Activated CD4-positive, alpha-beta T cell treated with anti-CD3 and anti-CD28 coated beads for 36 hours (primary cell): ENCODE data around the gene ZNF319. TPM values are rescaled to one million over a fixed set of nuclear protein-coding genes. Genes with fewer than 3 reads are reported as not detected.

Source experiments
- ATAC-seq: fragments of 200-7000 bp; cut with Tn5 transposase; one replicate; pipeline ENCODE4 v1.10.0; 2021; ENCODE audit warnings: mild to moderate bottlenecking, moderate library complexity
- CTCF ChIA-PET: fragments of 350-600 bp; sonication (Branson Sonifier 250); formaldehyde crosslinking; loops from one replicate; lab custom pipeline; 2021; ENCODE audit warnings: antibody characterized with exemption; lab: Charles Lee
- POLR2A ChIA-PET: fragments of 350-600 bp; sonication (Branson Sonifier 250); formaldehyde crosslinking; loops from one replicate; lab custom pipeline; 2021; ENCODE audit warnings: antibody characterized with exemption, inconsistent platforms; lab: Charles Lee
- DNase-seq: peaks from one replicate; pipeline ENCODE4 v3.0.0-alpha.2; 2020
- H3K27ac Mint-ChIP-seq: one replicate; pipeline ENCODE4 v1.8.0; 2021; ENCODE audit warnings: mixed read lengths
- H3K27me3 Mint-ChIP-seq: one replicate; pipeline ENCODE4 v1.8.0; 2021; ENCODE audit warnings: mixed read lengths
- H3K36me3 Mint-ChIP-seq: one replicate; pipeline ENCODE4 v1.8.0; 2021; ENCODE audit warnings: low read depth, mixed read lengths
- H3K4me1 Mint-ChIP-seq: one replicate; pipeline ENCODE4 v1.8.0; 2021; ENCODE audit warnings: mixed read lengths
- H3K4me3 Mint-ChIP-seq: one replicate; pipeline ENCODE4 v1.8.0; 2021; ENCODE audit warnings: mild to moderate bottlenecking, moderate library complexity, mixed read lengths
- H3K9me3 Mint-ChIP-seq: one replicate; pipeline ENCODE4 v1.8.0; 2021; ENCODE audit warnings: low read depth, mixed read lengths
- intact Hi-C, 2 experiments: fragments of 100-400 bp; cut with DNase I in 1 of 2; cut with micrococcal nuclease in 1 of 2; formaldehyde crosslinking; loops; one replicate each; pipeline versions ENCODE4 v1.14.2 to v1.15.1; 2022 to 2024; cut with DNase I, micrococcal nuclease
- total RNA-seq, 2 experiments: library from RNA; stranded (reverse); gene quantifications; one replicate each; pipeline ENCODE4 v1.2.3, GENCODE V29; 2021

Gene ZNF319
- total RNA-seq, 2 experiments from 2014 or later = 5.3 to 6.6 TPM

DNA sequence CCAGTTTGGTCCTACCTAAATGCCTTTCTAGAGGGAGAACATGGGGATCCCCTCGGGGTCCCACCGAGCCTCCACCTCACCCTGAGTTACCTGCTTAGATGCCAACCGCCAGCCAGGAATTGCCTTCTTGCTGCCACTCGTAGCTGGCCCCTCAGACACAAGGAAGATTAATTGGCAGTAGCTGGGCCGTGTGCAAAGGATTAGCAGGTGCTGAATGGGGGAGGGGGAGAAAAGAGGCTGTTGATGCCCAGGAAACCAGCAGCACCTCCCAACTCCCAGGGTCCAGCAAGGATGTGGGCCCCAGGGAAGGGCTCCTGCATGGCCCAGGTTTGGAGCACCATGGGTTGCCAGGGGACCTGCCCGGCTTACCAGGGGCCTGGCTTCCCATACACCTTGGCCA lies 29.5 kb downstream of the ZNF319 start, which contains the start of gene CNGB1:
CNGB1 (minus strand) TSS at position 159 of the 400 bp plus-strand sequence. CDS start 3,842 bp downstream, outside the sequence.
- DNase-seq = no peak
- H3K27me3 Mint-ChIP-seq = no peaks in the 10 kb centered on the region
- POLR2A ChIA-PET = interaction anchor here (0.6 kb wide), 1 partner anchor 30 kb away, joined by 3 read pairs; the partner anchor contains the start of gene USB1
- no peak within 1 kb of the TSS for H3K4me3 Mint-ChIP-seq
- intact Hi-C loops = no loop called here
- H3K27ac Mint-ChIP-seq = no peak within 1 kb of the TSS
- CTCF ChIA-PET = interaction anchor here (0.6 to 1.0 kb wide), 2 partner anchors 31 to 195 kb away, joined by 3 read pairs; partner anchors contain the start of gene USB1
- no peaks in the 10 kb centered on the region for H3K9me3 Mint-ChIP-seq
- H3K36me3 Mint-ChIP-seq = no peaks in the 10 kb centered on the region
- no peaks in the 10 kb centered on the region for H3K4me1 Mint-ChIP-seq
- no peak for ATAC-seq

GRCh38 chr16:57970319-57970718 lies 30.2 kb downstream of the ZNF319 start:
- H3K36me3 Mint-ChIP-seq = no peaks in the 10 kb centered on the region
- DNase-seq = no peak
- ChIA-PET CTCF (interaction anchor here (0.6 to 1.0 kb wide), 3 partner anchors 31 to 826 kb away, joined by 3 read pairs; partner anchors contain the start of gene USB1), POLR2A (no interaction called here)
- no peak for ATAC-seq
- no peaks in the 10 kb centered on the region for H3K27me3 Mint-ChIP-seq
- H3K27ac Mint-ChIP-seq = no peak overlapping the region
- no peak overlapping the region for H3K4me3 Mint-ChIP-seq
- no peaks in the 10 kb centered on the region for H3K4me1 Mint-ChIP-seq
- no peaks in the 10 kb centered on the region for H3K9me3 Mint-ChIP-seq
- intact Hi-C loops = no loop called here

DNA sequence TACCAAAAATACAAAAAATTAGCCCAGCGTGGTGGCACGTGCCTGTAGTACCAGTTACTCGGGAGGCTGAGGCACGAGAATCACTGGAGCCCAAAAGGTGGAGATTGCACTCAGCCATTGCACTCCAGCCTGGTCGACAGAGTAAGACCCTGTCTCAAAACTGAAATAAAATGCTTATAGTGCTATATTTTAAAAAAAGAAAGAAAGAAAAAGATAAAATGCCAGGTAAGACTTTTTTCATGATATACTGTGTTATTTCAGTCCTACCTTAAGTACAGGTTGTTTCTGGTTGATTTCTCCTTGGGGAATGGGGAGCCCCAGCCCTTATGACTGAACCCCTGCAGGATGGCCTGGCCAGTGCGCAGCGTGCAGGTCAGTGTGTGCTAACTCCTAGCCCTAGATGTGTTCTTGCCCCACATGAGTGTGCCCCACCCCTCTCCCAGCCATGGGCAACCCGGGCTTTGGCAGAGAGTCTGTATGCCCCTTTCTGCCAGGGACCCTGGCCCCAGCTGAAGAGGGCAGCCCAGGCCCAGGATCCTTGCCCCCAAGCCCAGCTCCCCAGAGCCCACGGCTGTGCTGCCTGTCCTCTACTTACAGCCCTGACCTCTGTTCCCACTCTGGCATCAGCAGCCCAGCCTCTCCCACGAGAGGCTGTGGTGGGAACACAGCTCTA lies 30.9 kb downstream of the ZNF319 start:
- POLR2A ChIA-PET = no interaction called here
- Mint-ChIP-seq H3K4me3 (no peak overlapping the region), H3K36me3 (no peaks in the 10 kb centered on the region), H3K9me3 (no peaks in the 10 kb centered on the region), H3K27ac (no peak overlapping the region), H3K27me3 (no peaks in the 10 kb centered on the region), H3K4me1 (no peaks in the 10 kb centered on the region)
- CTCF ChIA-PET = interaction anchor here (0.6 to 0.7 kb wide), 3 partner anchors 31 to 825 kb away, joined by 3 read pairs; no protein-coding TSS in a partner anchor
- ATAC-seq = no peak
- no peak for DNase-seq
- intact Hi-C loops = no loop called here

- Mint-ChIP-seq H3K27me3 (no peaks in the 10 kb centered on the region), H3K4me3 (no peak overlapping the region), H3K9me3 (no peaks in the 10 kb centered on the region), H3K36me3 (no peaks in the 10 kb centered on the region), H3K27ac (no peak overlapping the region), H3K4me1 (no peaks in the 10 kb centered on the region)
- POLR2A ChIA-PET = no interaction called here
- CTCF ChIA-PET = interaction anchor here (0.6 kb wide), 1 partner anchor 95 kb away, joined by 3 read pairs; no protein-coding TSS in a partner anchor
- intact Hi-C loops = no loop called here
- ATAC-seq (no peak), DNase-seq (no peak)
Observed at GRCh38 chr16:57967916-57968315, 32.6 kb downstream of the ZNF319 start.

GRCh38 chr16:57966986-57967385 lies 33.5 kb downstream of the ZNF319 start:
- POLR2A ChIA-PET = no interaction called here
- no peak overlapping the region for H3K4me3 Mint-ChIP-seq

DNA sequence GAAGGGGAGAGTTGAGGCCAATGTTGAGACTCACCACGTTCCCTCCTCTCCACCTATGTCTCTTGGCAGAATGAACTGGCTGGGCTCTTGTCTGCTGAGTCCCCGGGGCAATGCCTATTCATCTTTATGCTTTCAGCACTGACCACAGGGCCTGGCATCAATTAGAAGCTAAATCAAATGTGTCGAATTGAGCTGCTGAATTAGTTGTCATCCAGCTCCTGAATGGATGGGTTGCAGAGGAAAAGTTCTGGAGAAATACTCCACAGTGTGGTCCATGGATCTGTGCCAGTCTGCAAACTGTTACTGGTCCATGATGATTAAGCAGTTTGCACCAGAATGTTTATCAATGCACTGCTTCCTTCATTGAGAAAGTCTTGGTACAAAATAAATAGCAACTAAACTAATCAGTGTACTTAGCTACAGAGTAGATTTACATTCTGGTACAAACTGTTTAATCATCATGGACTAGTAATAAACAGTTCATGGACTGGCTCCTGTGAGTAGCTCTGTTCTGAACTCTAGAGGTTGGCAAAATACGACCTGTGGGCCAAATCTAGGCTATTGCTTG lies 34.2 kb downstream of the ZNF319 start:
- POLR2A ChIA-PET = no interaction called here
- CTCF ChIA-PET = interaction anchor here (0.7 to 1.3 kb wide), 3 partner anchors 13 to 633 kb away, joined by 3 to 5 read pairs (median 3); no protein-coding TSS in a partner anchor

More at GRCh38 chr16:57966986-57967385, 33.5 kb downstream of the ZNF319 start:
- H3K36me3 Mint-ChIP-seq = no peaks in the 10 kb centered on the region
- H3K27ac Mint-ChIP-seq = no peak overlapping the region
- no peaks in the 10 kb centered on the region for H3K9me3 Mint-ChIP-seq
- no peaks in the 10 kb centered on the region for H3K27me3 Mint-ChIP-seq
- ATAC-seq (no peak), DNase-seq (no peak)
- CTCF ChIA-PET = interaction anchor here (1.3 kb wide), 1 partner anchor 12 kb away, joined by 5 read pairs; no protein-coding TSS in a partner anchor
- no peaks in the 10 kb centered on the region for H3K4me1 Mint-ChIP-seq
- intact Hi-C loops = no loop called here

DNA sequence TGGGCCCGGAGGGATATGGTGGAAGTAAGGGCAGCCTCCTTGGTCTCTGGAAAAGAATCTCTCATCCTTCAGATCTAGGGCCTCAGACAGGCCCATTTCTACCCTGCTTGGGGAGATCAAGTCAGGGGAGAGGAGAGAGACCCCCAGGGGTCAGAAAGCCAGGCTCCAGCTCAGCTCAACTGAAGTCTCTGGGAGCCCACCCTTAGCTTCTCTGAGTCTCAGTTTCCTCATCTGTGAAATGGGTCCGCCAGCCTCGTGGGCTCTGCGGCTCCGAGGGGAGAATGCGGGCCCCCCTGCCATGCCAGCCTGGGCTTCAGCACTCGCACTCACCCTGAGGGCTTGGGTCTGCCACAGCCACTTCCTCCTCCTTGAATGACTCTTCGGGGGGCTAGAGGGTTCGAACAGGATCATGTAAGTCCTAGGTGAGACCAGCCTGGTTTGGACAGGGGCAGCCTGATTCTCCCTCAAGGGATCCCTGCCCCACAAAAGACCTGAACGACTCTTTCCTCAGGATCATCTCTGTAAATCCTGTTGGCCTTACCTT lies 36.2 kb downstream of the ZNF319 start:
- H3K27me3 Mint-ChIP-seq = no peaks in the 10 kb centered on the region
- CTCF ChIA-PET = no interaction called here
- DNase-seq = no peak
- ATAC-seq = no peak
- no peak overlapping the region for H3K27ac Mint-ChIP-seq
- H3K9me3 Mint-ChIP-seq = no peaks in the 10 kb centered on the region
- POLR2A ChIA-PET = no interaction called here
- no peaks in the 10 kb centered on the region for H3K4me1 Mint-ChIP-seq
- H3K4me3 Mint-ChIP-seq = no peak overlapping the region
- no peaks in the 10 kb centered on the region for H3K36me3 Mint-ChIP-seq
- intact Hi-C loops = no loop called here

More for the DNA sequence above, 34.2 kb downstream of the ZNF319 start:
- Mint-ChIP-seq H3K27ac (no peak overlapping the region), H3K9me3 (no peaks in the 10 kb centered on the region), H3K4me1 (no peaks in the 10 kb centered on the region), H3K36me3 (no peaks in the 10 kb centered on the region), H3K27me3 (no peaks in the 10 kb centered on the region), H3K4me3 (no peak overlapping the region)
- ATAC-seq (no peak), DNase-seq (no peak)
- intact Hi-C loops = no loop called here

DNA sequence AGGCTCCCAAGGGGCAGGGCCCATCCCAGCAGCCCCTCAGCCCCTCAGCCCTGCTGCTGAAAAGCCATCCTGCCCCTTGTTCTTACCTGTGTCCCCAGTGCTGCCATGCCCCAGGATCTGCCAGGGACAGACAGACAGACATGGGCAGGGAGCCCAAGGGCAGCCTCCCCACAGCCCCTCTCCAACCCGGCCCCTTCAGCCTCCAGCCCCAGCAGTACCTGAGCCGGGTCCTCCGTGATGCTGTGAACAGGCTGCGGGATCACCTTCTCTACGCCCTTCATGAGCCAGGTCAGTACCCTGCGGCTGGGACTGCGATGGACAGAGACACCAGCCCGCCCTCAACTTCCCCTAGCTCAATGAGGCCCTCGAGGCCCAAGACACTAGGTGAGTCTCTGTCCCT lies 37.7 kb downstream of the ZNF319 start:
- Mint-ChIP-seq H3K4me3 (no peak overlapping the region), H3K4me1 (no peaks in the 10 kb centered on the region), H3K9me3 (no peaks in the 10 kb centered on the region), H3K27ac (no peak overlapping the region), H3K36me3 (no peaks in the 10 kb centered on the region), H3K27me3 (no peaks in the 10 kb centered on the region)
- intact Hi-C loops = no loop called here
- CTCF ChIA-PET = no interaction called here
- POLR2A ChIA-PET = no interaction called here
- DNase-seq (no peak), ATAC-seq (no peak)

GRCh38 chr16:57962046-57962445 lies 38.4 kb downstream of the ZNF319 start:
- ATAC-seq (no peak), DNase-seq (no peak)
- CTCF ChIA-PET = interaction anchor here (0.5 to 0.9 kb wide), 2 partner anchors 56 to 67 kb away, joined by 3 read pairs; no protein-coding TSS in a partner anchor
- Mint-ChIP-seq H3K4me3 (no peak overlapping the region), H3K9me3 (no peaks in the 10 kb centered on the region), H3K4me1 (no peaks in the 10 kb centered on the region), H3K27me3 (no peaks in the 10 kb centered on the region), H3K27ac (no peak overlapping the region), H3K36me3 (no peaks in the 10 kb centered on the region)
- POLR2A ChIA-PET = no interaction called here
- intact Hi-C loops = no loop called here

GRCh38 chr16:57961538-57961937 lies 38.9 kb downstream of the ZNF319 start:
- Mint-ChIP-seq H3K36me3 (no peaks in the 10 kb centered on the region), H3K4me1 (no peaks in the 10 kb centered on the region), H3K27ac (no peak overlapping the region), H3K27me3 (no peaks in the 10 kb centered on the region), H3K4me3 (no peak overlapping the region), H3K9me3 (no peaks in the 10 kb centered on the region)
- DNase-seq = no peak
- ChIA-PET CTCF (interaction anchor here (0.9 kb wide), 1 partner anchor 67 kb away, joined by 3 read pairs; no protein-coding TSS in a partner anchor), POLR2A (no interaction called here)
- intact Hi-C loops = no loop called here
- no peak for ATAC-seq

- H3K9me3 Mint-ChIP-seq = no peaks in the 10 kb centered on the region
- H3K4me1 Mint-ChIP-seq = no peaks in the 10 kb centered on the region
- H3K36me3 Mint-ChIP-seq = no peaks in the 10 kb centered on the region
- H3K27me3 Mint-ChIP-seq = no peaks in the 10 kb centered on the region
- ChIA-PET CTCF (interaction anchor here (0.8 kb wide), 1 partner anchor 907 kb away, joined by 3 read pairs; no protein-coding TSS in a partner anchor), POLR2A (no interaction called here)
- ATAC-seq (no peak), DNase-seq (no peak)
- intact Hi-C loops = no loop called here
- H3K27ac Mint-ChIP-seq = no peak overlapping the region
- H3K4me3 Mint-ChIP-seq = no peak overlapping the region
Observed at GRCh38 chr16:57960826-57961472, 39.5 kb downstream of the ZNF319 start.
